Fibroblast of skin of right biceps (primary cell): Measurements from ENCODE around the gene HS6ST3.

Source experiments
- DNase-seq: peaks from one replicate; pipeline ENCODE4 v3.0.0-alpha.2; 2013

Gene HS6ST3

GRCh38 chr13:96342852-96343465 lies 253.1 kb downstream of the HS6ST3 start:
- DNase-seq, result no peak

- DNase-seq, result no peak
These were observed 257.0 kb downstream of the HS6ST3 start for GRCh38 chr13:96346921-96347320.

GRCh38 chr13:96373597-96373996 lies 283.7 kb downstream of the HS6ST3 start:
- no peak for DNase-seq

GRCh38 chr13:96377835-96378234 lies 287.9 kb downstream of the HS6ST3 start:
- no peak for DNase-seq

- no peak for DNase-seq
These were observed 290.1 kb downstream of the HS6ST3 start for GRCh38 chr13:96379967-96380366.

GRCh38 chr13:96381681-96382080 lies 291.8 kb downstream of the HS6ST3 start:
- no peak for DNase-seq

GRCh38 chr13:96388598-96388997 lies 298.7 kb downstream of the HS6ST3 start:
- no peak for DNase-seq

- no peak for DNase-seq
These were observed 301.7 kb downstream of the HS6ST3 start for GRCh38 chr13:96391606-96392005.

GRCh38 chr13:96397807-96398206 lies 307.9 kb downstream of the HS6ST3 start:
- no peak for DNase-seq

GRCh38 chr13:96398486-96398885 lies 308.6 kb downstream of the HS6ST3 start:
- no peak for DNase-seq

- DNase-seq, result no peak
These were observed 313.3 kb downstream of the HS6ST3 start for GRCh38 chr13:96403241-96403640.

GRCh38 chr13:96403651-96404050 lies 313.7 kb downstream of the HS6ST3 start:
- no peak for DNase-seq

- no peak for DNase-seq
These were observed 326.0 kb downstream of the HS6ST3 start for GRCh38 chr13:96415831-96416385.

- no peak for DNase-seq
These were observed 328.2 kb downstream of the HS6ST3 start for GRCh38 chr13:96417939-96418685.

GRCh38 chr13:96421314-96421713 lies 331.4 kb downstream of the HS6ST3 start:
- no peak for DNase-seq

GRCh38 chr13:96422002-96422401 lies 332.1 kb downstream of the HS6ST3 start:
- DNase-seq, result no peak

GRCh38 chr13:96426167-96426566 lies 336.3 kb downstream of the HS6ST3 start:
- DNase-seq, result no peak

- DNase-seq, result no peak
These were observed 339.0 kb downstream of the HS6ST3 start for GRCh38 chr13:96428911-96429310.

- peak; percentile 1 for DNase-seq
These were observed 341.2 kb downstream of the HS6ST3 start for GRCh38 chr13:96431044-96431581.

- no peak for DNase-seq
These were observed 354.8 kb downstream of the HS6ST3 start for GRCh38 chr13:96444676-96445075.

GRCh38 chr13:96449920-96450319 lies 360.0 kb downstream of the HS6ST3 start:
- DNase-seq, result no peak

GRCh38 chr13:96450326-96451020 lies 360.6 kb downstream of the HS6ST3 start:
- no peak for DNase-seq

GRCh38 chr13:96454466-96454865 lies 364.6 kb downstream of the HS6ST3 start:
- no peak for DNase-seq
